PC-9 (cell line): Measurements from ENCODE around the gene HBEGF. TPM values are rescaled to one million over a fixed set of nuclear protein-coding genes. Genes with fewer than 3 reads are reported as not detected.

Experiments used
- BruUV-seq: library from RNA; stranded (reverse); fragments of 400-500 nt; replicated peaks from 2 replicates; lab custom pipeline; 2021; lab: Mats Ljungman, UMichigan
- CTCF ChIA-PET: fragments of 300-600 bp; sonication (Branson Sonifier 250); formaldehyde crosslinking; loops from one replicate; lab custom pipeline; 2022; ENCODE audit warnings: antibody characterized with exemption; lab: Charles Lee
- POLR2A ChIA-PET: fragments of 300-600 bp; sonication (Branson Sonifier 250); formaldehyde crosslinking; loops from one replicate; lab custom pipeline; 2022; ENCODE audit warnings: antibody characterized with exemption; ENCODE audit not compliant: unreplicated experiment; lab: Charles Lee
- DNase-seq, 2 experiments: peaks; one replicate each; pipeline versions ENCODE4 v3.0.0 to v3.0.0-alpha.2; 2015 to 2022; ENCODE audit warnings: mixed read lengths in 1 of 2
- H2AFZ ChIP-seq: fragments of 200-600 bp; sonication (generic); 2 replicates; pipeline ENCODE4 v1.8.1; 2017; ENCODE audit warnings: antibody characterized with exemption
- H3F3A ChIP-seq: fragments of 200-600 bp; sonication (generic); 2 replicates; pipeline ENCODE4 v1.8.1; 2017; ENCODE audit warnings: antibody characterized with exemption, mild to moderate bottlenecking, low read depth; ENCODE audit not compliant: insufficient read depth
- H3K27ac ChIP-seq: fragments of 200-600 bp; sonication (generic); 2 replicates; pipeline ENCODE4 v1.6.1; 2016; ENCODE audit warnings: mixed run types
- H3K27me3 ChIP-seq: fragments of 200-600 bp; sonication (generic); 2 replicates; pipeline ENCODE4 v1.6.1; 2016; ENCODE audit warnings: low read depth, mixed run types; ENCODE audit not compliant: insufficient read depth
- H3K36me3 ChIP-seq: fragments of 200-600 bp; sonication (generic); 2 replicates; pipeline ENCODE4 v1.6.1; 2016; ENCODE audit warnings: low read depth, mixed run types
- H3K4me1 ChIP-seq: fragments of 200-600 bp; sonication (generic); replicated peaks from 2 replicates; pipeline ENCODE4 v1.6.1; 2016; ENCODE audit warnings: mixed run types; ENCODE audit not compliant: insufficient read depth
- H3K4me2 ChIP-seq: fragments of 200-600 bp; sonication (generic); 2 replicates; pipeline ENCODE4 v1.6.1; 2017; ENCODE audit warnings: mixed run types
- H3K4me3 ChIP-seq: fragments of 200-600 bp; sonication (generic); 2 replicates; pipeline ENCODE4 v1.6.1; 2016; ENCODE audit warnings: mixed run types
- H3K79me2 ChIP-seq: fragments of 200-600 bp; sonication (generic); 2 replicates; pipeline ENCODE4 v1.6.1; 2017; ENCODE audit warnings: low read depth, mixed run types
- H3K9me2 ChIP-seq: fragments of 200-600 bp; sonication (generic); 2 replicates; pipeline ENCODE4 v1.8.1; 2017; ENCODE audit warnings: mild to moderate bottlenecking; ENCODE audit not compliant: insufficient read depth
- H3K9me3 ChIP-seq: fragments of 200-600 bp; sonication (generic); 2 replicates; pipeline ENCODE4 v1.8.1; 2016; ENCODE audit warnings: low read depth; ENCODE audit not compliant: insufficient read depth
- H4K20me1 ChIP-seq: fragments of 200-600 bp; sonication (generic); 2 replicates; pipeline ENCODE4 v1.8.1; 2017; ENCODE audit not compliant: insufficient read depth
- CTCF ChIP-seq: fragments of 200-600 bp; sonication (generic); conservative IDR thresholded peaks from 2 replicates; pipeline ENCODE4 v1.6.1; 2017; ENCODE audit warnings: mixed run types, antibody characterized with exemption, mild to moderate bottlenecking, moderate library complexity
- EZH2 ChIP-seq: fragments of 200-600 bp; sonication (generic); IDR thresholded peaks from 2 replicates; pipeline ENCODE4 v1.8.0; 2017; ENCODE audit warnings: antibody characterized with exemption, low read depth
- intact Hi-C: fragments of 100-400 bp; cut with micrococcal nuclease; formaldehyde crosslinking; loops from one replicate; pipeline ENCODE4 v1.10.0; 2022; ENCODE audit not compliant: unreplicated experiment
- total RNA-seq: library from RNA; stranded (reverse); gene quantifications from 2 replicates; pipeline ENCODE4 v1.2.3, GENCODE V29; 2021

The HBEGF gene
- total RNA-seq, 1 experiment from 2014 or later = 9.0 TPM

GRCh38 chr5:140367256-140368013 is 21.0 kb upstream of the HBEGF start:
- intact Hi-C loops = no loop called here
- Histone ChIP-seq H3K4me3 (no peak overlapping the region), H3K79me2 (no peaks in the 10 kb centered on the region), H3K27me3 (no peaks in the 10 kb centered on the region), H2AFZ (no peak overlapping the region), H4K20me1 (no peaks in the 10 kb centered on the region), H3K36me3 (no peaks in the 10 kb centered on the region), H3K9me2 (no peaks in the 10 kb centered on the region), H3K4me2 (no peak overlapping the region), H3K4me1 (no peaks in the 10 kb centered on the region), H3F3A (no peaks in the 10 kb centered on the region), H3K27ac (no peak overlapping the region), H3K9me3 (no peaks in the 10 kb centered on the region)
- BruUV-seq = no TSS peak
- no peak for TF ChIP-seq CTCF
- TF ChIP-seq EZH2 = no peak
- no peak for DNase-seq
- ChIA-PET CTCF (interaction anchor here (0.6 kb wide), 1 partner anchor 356 kb away, joined by 5 read pairs; no protein-coding TSS in a partner anchor), POLR2A (no interaction called here)

- H2AFZ ChIP-seq = no peak overlapping the region
- BruUV-seq = no TSS peak
- H3F3A ChIP-seq = no peaks in the 10 kb centered on the region
Measured at GRCh38 chr5:140366589-140367255, 20.3 kb upstream of the HBEGF start.

GRCh38 chr5:140365941-140366340 is 19.5 kb upstream of the HBEGF start:
- Histone ChIP-seq H4K20me1 (no peaks in the 10 kb centered on the region), H3K9me3 (no peaks in the 10 kb centered on the region), H3K4me1 (no peaks in the 10 kb centered on the region), H3K27ac (no peak overlapping the region), H3K9me2 (no peaks in the 10 kb centered on the region), H3K79me2 (no peaks in the 10 kb centered on the region), H3F3A (no peaks in the 10 kb centered on the region), H3K4me2 (no peak overlapping the region), H3K4me3 (no peak overlapping the region), H3K36me3 (no peaks in the 10 kb centered on the region), H3K27me3 (no peaks in the 10 kb centered on the region), H2AFZ (no peak overlapping the region)
- CTCF ChIA-PET = no interaction called here
- POLR2A ChIA-PET = interaction anchor here (0.7 kb wide), 1 partner anchor 20 kb away, joined by 3 read pairs; the partner anchor contains the start of gene HBEGF
- TF ChIP-seq EZH2 = no peak
- TF ChIP-seq CTCF = no peak
- BruUV-seq = no TSS peak
- DNase-seq = no peak
- intact Hi-C loops = no loop called here

More at GRCh38 chr5:140366589-140367255, 20.3 kb upstream of the HBEGF start:
- TF ChIP-seq EZH2 (no peak), CTCF (no peak)
- Histone ChIP-seq H3K27me3 (no peaks in the 10 kb centered on the region), H3K9me3 (no peaks in the 10 kb centered on the region), H3K36me3 (no peaks in the 10 kb centered on the region), H4K20me1 (no peaks in the 10 kb centered on the region), H3K9me2 (no peaks in the 10 kb centered on the region), H3K79me2 (no peaks in the 10 kb centered on the region), H3K4me2 (no peak overlapping the region), H3K27ac (no peak overlapping the region), H3K4me3 (no peak overlapping the region), H3K4me1 (no peaks in the 10 kb centered on the region)
- ChIA-PET CTCF (interaction anchor here (0.6 kb wide), 1 partner anchor 357 kb away, joined by 5 read pairs; no protein-coding TSS in a partner anchor), POLR2A (no interaction called here)
- no peak for DNase-seq
- intact Hi-C loops = no loop called here
